Neuron (in vitro differentiated cells): Measurements from ENCODE around the gene SLC22A15.
"Not testable (repeated sequence)": the region's sequence is repeated elsewhere in the genome, so short reads cannot be mapped to it uniquely, and the experiment has no call there.

ENCODE experiments used
- H2AFZ ChIP-seq: one replicate; pipeline ENCODE4 v1.6.1; 2013; ENCODE audit warnings: low read depth, mild to moderate bottlenecking, inconsistent platforms, low read length, moderate library complexity
- H3K27me3 ChIP-seq: one replicate; pipeline ENCODE4 v1.6.1; 2013; ENCODE audit warnings: low read length; ENCODE audit not compliant: insufficient read depth
- H3K36me3 ChIP-seq: one replicate; pipeline ENCODE4 v1.6.1; 2013; ENCODE audit warnings: low read length; ENCODE audit not compliant: insufficient read depth
- H3K4me1 ChIP-seq: one replicate; pipeline ENCODE4 v1.6.1; 2013; ENCODE audit warnings: low read length; ENCODE audit not compliant: insufficient read depth
- H3K4me3 ChIP-seq: 2 replicates; pipeline ENCODE4 v1.5.1; 2013; ENCODE audit warnings: mild to moderate bottlenecking, low read length, moderate library complexity
- H3K9me3 ChIP-seq: one replicate; pipeline ENCODE4 v1.6.1; 2013; ENCODE audit warnings: low read length

The SLC22A15 gene

DNA sequence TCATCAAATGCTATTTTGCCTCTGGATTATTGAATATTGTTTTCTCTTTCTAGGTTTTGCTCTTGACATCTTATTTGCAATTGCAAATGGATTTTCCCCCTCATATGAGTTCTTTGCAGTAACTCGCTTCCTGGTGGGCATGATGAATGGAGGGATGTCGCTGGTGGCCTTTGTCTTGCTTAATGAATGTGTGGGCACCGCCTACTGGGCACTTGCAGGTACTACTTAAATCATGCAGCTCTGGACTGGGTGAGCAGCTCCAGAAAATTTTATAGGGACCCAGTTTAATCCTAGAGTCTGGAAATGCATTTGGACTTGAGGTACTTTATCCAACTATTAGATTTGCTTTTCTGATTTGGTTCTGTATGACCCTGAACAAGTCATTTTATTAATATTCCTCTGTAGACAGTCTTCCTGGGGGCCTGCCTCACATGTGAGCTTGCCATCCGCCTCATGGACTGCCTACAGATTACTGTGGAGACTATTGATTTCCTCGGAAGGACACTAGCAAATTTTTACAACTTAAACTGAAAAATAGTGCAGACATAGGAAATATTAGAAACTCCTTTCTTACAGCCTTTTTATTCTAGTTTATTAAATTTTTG, 44.5 kb downstream of the SLC22A15 start:
- H3K36me3 ChIP-seq = no peaks in the 10 kb centered on the region
- H3K4me3 ChIP-seq = no peak overlapping the region
- H3K4me1 ChIP-seq = no peaks in the 10 kb centered on the region
- no peaks in the 10 kb centered on the region for H3K27me3 ChIP-seq
- H3K9me3 ChIP-seq = no peaks in the 10 kb centered on the region
- no peak overlapping the region for H2AFZ ChIP-seq

GRCh38 chr1:116024626-116025025, 48.3 kb downstream of the SLC22A15 start:
- Histone ChIP-seq H3K4me1 (peaks cover 2% of the 10 kb centered on the region), H3K9me3 (no peaks in the 10 kb centered on the region), H3K27me3 (no peaks in the 10 kb centered on the region), H3K36me3 (no peaks in the 10 kb centered on the region), H2AFZ (no peak overlapping the region), H3K4me3 (no peak overlapping the region)

DNA sequence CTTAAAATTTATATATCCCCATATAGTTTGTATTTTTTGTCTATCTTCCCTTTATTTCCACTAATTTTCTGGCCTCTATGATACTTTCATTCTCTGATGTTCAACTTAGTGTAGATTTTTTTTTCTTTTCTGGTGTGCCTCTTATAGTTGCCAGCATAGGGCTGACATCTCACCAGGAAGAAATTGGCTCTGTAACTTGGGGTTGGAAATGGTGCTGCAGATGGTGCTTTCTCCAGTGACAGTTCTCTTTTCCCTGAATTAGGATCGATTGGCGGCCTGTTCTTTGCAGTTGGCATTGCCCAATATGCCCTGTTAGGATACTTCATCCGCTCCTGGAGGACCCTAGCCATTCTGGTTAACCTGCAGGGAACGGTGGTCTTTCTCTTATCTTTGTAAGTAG, 50.3 kb downstream of the SLC22A15 start:
- no peaks in the 10 kb centered on the region for H3K36me3 ChIP-seq
- no peaks in the 10 kb centered on the region for H3K27me3 ChIP-seq
- H3K9me3 ChIP-seq = no peaks in the 10 kb centered on the region
- H3K4me1 ChIP-seq = peaks cover 2% of the 10 kb centered on the region
- H3K4me3 ChIP-seq = no peak overlapping the region
- H2AFZ ChIP-seq = no peak overlapping the region

DNA sequence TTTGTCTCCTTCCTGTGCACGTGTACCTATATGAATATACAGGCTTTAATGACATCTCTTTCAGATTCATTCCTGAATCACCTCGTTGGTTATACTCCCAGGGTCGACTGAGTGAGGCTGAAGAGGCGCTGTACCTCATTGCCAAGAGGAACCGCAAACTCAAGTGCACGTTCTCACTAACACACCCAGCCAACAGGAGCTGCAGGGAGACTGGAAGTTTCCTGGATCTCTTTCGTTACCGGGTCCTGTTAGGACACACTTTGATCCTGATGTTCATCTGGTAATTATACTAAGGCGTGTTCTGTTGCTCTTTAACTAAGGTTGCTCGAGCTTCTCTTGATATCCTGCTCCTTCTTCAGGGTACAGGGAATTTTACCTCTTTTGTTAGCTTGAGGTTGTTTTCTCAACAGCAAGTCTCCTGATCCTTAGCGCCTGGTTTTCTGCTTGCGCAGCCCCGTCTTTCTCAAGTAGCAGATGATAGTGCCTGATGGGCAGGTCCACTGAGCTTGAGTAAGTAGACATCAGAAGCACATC, 55.1 kb downstream of the SLC22A15 start:
- no peak overlapping the region for H3K4me3 ChIP-seq
- H3K9me3 ChIP-seq = no peaks in the 10 kb centered on the region
- no peaks in the 10 kb centered on the region for H3K27me3 ChIP-seq
- no peaks in the 10 kb centered on the region for H3K36me3 ChIP-seq
- H2AFZ ChIP-seq = no peak overlapping the region
- H3K4me1 ChIP-seq = peaks cover 21% of the 10 kb centered on the region

GRCh38 chr1:116033322-116033721, 57.0 kb downstream of the SLC22A15 start:
- H3K4me3 ChIP-seq = no peak overlapping the region
- H3K36me3 ChIP-seq = no peaks in the 10 kb centered on the region
- no peaks in the 10 kb centered on the region for H3K9me3 ChIP-seq
- no peaks in the 10 kb centered on the region for H3K27me3 ChIP-seq
- peaks cover 25% of the 10 kb centered on the region for H3K4me1 ChIP-seq
- H2AFZ ChIP-seq = peak overlapping the region; percentile 40

GRCh38 chr1:116036255-116036654, 59.9 kb downstream of the SLC22A15 start:
- H3K4me3 ChIP-seq = no peak overlapping the region
- H3K36me3 ChIP-seq = no peaks in the 10 kb centered on the region
- H2AFZ ChIP-seq = no peak overlapping the region
- no peaks in the 10 kb centered on the region for H3K27me3 ChIP-seq
- H3K4me1 ChIP-seq = peaks cover 23% of the 10 kb centered on the region
- no peaks in the 10 kb centered on the region for H3K9me3 ChIP-seq

DNA sequence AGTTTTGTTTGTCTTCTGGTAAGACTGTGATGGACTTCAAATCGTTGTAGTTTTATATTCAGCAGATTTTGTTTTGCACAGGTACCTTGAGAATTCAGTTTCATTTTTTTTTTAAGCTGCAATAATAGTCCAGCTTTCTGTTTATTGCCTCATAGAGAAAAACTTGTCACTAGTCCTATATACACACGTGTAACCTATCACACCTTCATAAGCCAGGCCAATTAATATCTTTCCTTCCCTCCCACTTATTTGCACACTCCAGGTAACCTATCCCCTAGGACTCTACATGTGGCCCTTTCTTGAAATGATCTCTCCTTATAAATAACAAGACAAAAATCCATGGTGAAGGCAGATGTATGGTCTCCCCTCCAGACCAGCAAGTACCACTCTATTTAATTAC, 62.4 kb downstream of the SLC22A15 start:
- Histone ChIP-seq H2AFZ (no peak overlapping the region), H3K9me3 (no peaks in the 10 kb centered on the region), H3K4me1 (peaks cover 11% of the 10 kb centered on the region), H3K4me3 (no peak overlapping the region), H3K36me3 (no peaks in the 10 kb centered on the region), H3K27me3 (no peaks in the 10 kb centered on the region)

- no peaks in the 10 kb centered on the region for H3K27me3 ChIP-seq
- no peaks in the 10 kb centered on the region for H3K9me3 ChIP-seq
- H2AFZ ChIP-seq = no peak overlapping the region
- H3K4me3 ChIP-seq = no peak overlapping the region
- no peaks in the 10 kb centered on the region for H3K4me1 ChIP-seq
- no peaks in the 10 kb centered on the region for H3K36me3 ChIP-seq
These were observed 67.8 kb downstream of the SLC22A15 start for GRCh38 chr1:116044071-116044470.

- not testable (repeated sequence) for H2AFZ ChIP-seq, H3K27me3 ChIP-seq, H3K36me3 ChIP-seq, H3K4me1 ChIP-seq, H3K4me3 ChIP-seq, H3K9me3 ChIP-seq
These were observed 70.6 kb downstream of the SLC22A15 start for GRCh38 chr1:116046933-116047332.

GRCh38 chr1:116051896-116052295, 75.6 kb downstream of the SLC22A15 start:
- H3K9me3 ChIP-seq, H3K36me3 ChIP-seq, H3K27me3 ChIP-seq, H3K4me1 ChIP-seq, H3K4me3 ChIP-seq, H2AFZ ChIP-seq: not testable (repeated sequence)

- no peak overlapping the region for H3K4me3 ChIP-seq
- H3K4me1 ChIP-seq = no peaks in the 10 kb centered on the region
- no peaks in the 10 kb centered on the region for H3K9me3 ChIP-seq
- no peak overlapping the region for H2AFZ ChIP-seq
- no peaks in the 10 kb centered on the region for H3K36me3 ChIP-seq
- no peaks in the 10 kb centered on the region for H3K27me3 ChIP-seq
These were observed 85.9 kb downstream of the SLC22A15 start for GRCh38 chr1:116062201-116062600.

DNA sequence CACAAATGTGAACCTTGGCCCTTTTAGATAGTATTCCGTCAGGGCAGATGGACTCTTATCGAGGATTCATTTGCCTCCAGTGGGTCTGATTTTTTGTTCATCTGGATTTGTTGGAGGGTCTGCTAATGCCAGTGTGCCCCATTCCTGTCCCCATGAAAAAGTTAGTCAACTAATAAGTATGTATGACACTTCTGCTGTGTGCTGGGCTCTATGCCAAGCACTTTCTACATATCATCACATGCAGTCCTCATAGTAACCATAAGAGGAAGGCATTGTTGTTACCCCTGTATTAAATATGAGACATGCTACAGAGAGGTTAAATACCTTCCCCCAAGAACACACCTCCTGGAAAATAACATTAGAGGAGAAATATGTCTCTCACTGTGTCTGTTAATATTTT, 88.3 kb downstream of the SLC22A15 start:
- Histone ChIP-seq H3K4me1 (no peaks in the 10 kb centered on the region), H3K36me3 (no peaks in the 10 kb centered on the region), H3K9me3 (no peaks in the 10 kb centered on the region), H2AFZ (no peak overlapping the region), H3K4me3 (no peak overlapping the region), H3K27me3 (no peaks in the 10 kb centered on the region)

DNA sequence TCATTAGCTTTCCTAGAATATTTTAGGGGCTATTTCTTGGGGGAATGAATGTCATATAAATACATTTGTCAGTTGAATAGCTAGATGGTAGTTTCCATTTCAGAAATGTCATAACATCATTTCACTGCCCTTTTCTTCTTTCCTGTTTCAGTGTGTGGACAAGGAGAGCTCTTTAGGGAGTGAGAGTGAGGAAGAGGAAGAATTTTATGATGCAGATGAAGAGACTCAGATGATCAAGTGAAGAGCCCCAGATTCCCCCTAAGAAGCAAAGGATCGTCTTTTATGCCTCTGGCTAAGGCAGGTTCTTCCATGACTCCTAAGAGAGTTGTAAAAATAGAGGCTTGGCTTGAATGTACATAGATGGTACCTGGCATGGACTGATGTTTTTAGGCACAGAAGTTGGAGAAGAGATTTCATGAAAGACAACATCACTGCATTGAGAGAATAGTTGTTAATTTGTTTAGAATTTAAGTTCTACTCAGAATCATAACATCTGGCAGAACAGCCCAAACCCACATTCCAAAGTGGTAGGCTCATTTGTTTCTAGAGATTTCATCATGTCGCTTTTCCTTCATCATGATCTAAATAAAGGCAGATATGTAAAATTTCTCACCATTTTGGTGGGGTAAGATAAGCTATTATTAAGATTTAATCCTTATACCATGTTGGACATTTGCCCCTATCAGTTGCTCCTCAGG, 90.7 kb downstream of the SLC22A15 start:
- no peaks in the 10 kb centered on the region for H3K36me3 ChIP-seq

DNA sequence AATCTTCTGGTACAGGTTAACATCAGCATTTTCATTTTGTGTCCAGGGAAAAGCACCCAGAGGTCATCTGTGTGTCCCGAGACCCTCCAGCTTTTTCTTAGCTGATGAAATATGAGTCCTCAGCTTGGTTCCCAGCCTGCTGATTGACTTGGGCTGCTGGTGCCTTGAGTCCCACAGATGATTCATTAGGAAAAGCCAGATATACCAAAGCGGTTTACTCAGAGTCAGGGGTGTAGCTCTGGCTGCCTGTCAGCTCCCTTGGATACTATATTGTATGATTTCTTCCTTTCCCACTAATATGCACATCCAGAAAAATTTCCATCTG, 91.2 kb downstream of the SLC22A15 start:
- Histone ChIP-seq H3K9me3 (no peaks in the 10 kb centered on the region), H3K36me3 (no peaks in the 10 kb centered on the region), H3K4me1 (no peaks in the 10 kb centered on the region), H3K4me3 (no peak overlapping the region), H2AFZ (no peak overlapping the region), H3K27me3 (no peaks in the 10 kb centered on the region)

More for the DNA sequence above, 90.7 kb downstream of the SLC22A15 start:
- no peaks in the 10 kb centered on the region for H3K27me3 ChIP-seq
- no peak overlapping the region for H3K4me3 ChIP-seq
- H3K4me1 ChIP-seq = no peaks in the 10 kb centered on the region
- H3K9me3 ChIP-seq = no peaks in the 10 kb centered on the region
- H2AFZ ChIP-seq = no peak overlapping the region
